ENCODE measurements around the gene COL23A1.

The COL23A1 gene

GRCh38 chr5:178551468-178551867, 38.7 kb downstream of the COL23A1 start:
- DNase-seq: no peak

DNA sequence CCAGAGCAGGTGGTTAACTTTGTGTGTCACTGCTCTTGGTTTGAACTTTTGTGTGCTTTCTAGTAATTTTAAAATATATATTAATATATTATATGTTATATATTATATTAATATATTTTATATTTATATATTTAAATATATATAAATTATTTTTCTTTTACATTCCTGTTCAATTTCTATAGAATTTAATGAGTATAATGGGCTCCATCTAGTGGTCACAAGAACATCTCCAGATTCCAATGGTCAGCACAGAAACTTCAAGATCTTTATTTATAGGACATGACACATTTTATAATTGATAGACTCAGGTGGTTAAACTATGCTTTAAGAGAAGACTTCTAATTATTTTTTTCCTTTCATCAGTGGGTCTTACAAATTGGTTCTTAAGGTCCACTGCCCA, 39.1 kb downstream of the COL23A1 start:
- DNase-seq: no peak

DNA sequence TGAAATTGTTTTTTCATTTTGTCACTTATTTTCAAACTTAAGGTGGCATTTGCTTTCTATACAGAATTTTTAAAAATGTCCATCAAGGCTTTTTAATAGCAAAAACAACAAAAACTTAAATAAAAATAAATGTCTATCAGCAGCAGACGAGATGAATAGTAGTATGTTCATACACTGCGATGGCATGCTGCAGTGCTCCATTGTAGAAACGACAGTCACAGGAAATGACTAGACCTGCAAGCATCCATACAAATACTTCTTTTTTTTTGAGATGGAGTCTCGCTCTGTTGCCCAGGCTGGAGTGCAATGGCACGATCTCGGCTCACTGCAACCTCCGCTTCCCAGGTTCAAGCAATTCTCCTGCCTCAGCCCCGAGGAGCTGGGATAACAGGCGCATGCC, 41.4 kb downstream of the COL23A1 start:
- DNase-seq: no peak

DNA sequence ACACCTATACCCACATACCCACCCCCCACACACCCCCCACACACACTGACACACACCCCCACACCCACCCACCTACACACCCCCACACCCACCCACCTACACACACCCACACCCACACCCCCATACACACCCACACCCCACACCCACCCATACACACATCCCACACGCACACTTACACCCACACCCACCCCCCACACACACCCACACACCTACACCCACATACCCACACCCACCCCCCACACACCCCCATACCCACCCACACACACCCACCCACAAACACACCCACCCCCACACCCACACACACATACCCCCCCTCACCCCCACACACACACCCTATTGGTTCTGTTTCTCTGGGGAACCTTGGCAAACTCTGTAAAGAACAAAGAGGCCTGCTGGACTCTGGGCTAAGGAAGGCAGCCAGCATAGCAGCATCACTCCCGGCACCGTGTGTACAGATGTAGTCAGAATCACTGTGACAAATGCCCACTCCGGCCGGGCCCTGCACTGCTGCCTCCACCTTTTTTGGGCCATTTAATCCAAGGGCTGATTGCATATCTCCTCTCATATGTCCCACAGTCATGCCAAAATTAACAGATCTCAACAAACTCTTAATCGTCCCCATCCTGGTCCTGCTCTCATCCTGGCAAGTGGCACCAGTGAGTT, 42.3 kb downstream of the COL23A1 start:
- DNase-seq: no peak

GRCh38 chr5:178547052-178547666, 43.0 kb downstream of the COL23A1 start:
- no peak for DNase-seq

DNA sequence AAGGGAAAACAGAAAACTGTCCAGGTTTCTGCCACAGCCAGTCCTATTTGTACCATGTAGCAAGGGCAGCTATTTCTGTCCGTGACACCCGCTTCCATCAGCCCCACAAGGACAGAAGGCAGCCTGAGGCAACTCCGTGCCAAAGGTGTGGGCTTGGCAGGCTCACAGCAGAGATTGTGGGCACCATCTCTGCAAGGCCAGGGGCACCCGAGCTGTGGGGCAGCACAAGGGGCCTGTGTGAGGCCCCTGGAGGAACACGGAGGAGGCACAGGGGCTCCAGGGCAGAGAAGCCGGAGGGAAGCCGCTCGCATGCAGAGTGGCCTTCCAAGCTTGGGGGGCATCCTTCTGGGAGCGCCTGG, 43.5 kb downstream of the COL23A1 start:
- no peak for DNase-seq

DNA sequence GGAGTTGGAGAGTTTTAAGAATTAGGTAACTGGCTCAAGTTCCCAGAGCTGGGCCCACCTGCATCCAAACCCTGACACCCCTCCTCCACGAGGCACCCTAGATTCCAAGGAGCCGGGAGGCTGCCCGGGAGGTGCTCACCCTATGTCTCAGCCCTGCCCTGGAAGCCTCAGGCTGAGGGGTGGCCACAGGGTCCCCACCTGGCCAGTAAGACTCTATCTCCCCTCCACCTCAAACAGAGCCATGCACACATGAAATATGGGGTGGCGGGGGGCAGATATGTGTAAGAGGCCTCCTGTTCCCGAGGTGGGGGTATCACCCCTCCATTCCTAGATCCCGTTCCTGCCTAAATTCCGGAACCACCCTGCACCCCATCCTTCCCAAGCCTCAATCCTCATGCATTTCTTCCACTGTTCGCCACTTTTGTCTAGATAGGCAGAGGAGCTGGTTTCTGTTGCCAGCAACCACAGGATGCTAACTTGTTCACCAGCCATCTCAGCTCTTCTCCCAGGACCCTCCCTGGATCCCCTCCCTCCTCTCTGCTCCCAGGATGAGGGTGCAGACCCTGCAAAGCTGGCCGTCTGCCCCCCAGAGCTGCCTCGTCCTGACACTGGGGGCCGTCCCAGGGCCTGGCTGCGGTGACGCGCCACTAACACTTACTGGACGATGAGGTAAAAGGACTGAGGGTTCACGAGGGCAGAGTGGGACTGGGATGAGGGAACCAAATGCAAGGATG, 44.1 kb downstream of the COL23A1 start:
- no peak for DNase-seq

- DNase-seq: no peak
Measured at GRCh38 chr5:178545176-178545575, 45.0 kb downstream of the COL23A1 start.

DNA sequence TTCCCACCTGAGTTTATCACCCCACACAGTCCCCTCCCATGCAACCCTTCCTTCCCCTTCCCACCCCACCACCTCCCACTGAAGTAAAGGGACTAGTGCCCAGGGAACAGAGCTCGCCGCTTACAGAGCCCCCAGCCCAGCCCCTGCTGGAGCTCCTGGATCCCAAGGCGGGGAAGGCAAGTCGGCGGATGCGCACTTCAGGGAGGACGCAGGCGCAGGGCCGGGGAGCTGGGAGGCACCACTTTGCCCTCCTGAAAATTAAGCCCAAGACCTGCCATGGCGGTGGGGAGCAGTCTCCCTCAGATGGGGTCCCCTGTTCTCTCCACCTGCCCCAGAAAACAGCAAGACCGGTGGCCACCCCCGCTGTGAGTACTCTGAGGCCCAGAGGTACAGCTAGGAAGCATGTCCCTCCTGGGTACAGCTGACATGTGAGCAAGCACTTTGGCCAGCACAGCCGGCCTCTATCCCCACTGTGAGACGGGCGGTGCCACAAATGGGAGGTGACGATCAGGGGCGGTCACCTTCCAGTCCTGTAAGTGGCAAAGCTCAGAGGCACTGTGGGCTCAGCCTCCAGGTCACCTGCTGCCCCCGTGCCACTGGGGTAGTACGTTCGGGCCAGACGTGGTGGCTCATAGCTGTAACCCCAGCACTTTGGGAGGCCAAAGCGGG, 45.9 kb downstream of the COL23A1 start:
- DNase-seq: no peak

- no peak for DNase-seq
Measured at GRCh38 chr5:178542455-178542854, 47.7 kb downstream of the COL23A1 start.

- no peak for DNase-seq
Measured at GRCh38 chr5:178540526-178540925, 49.7 kb downstream of the COL23A1 start.

DNA sequence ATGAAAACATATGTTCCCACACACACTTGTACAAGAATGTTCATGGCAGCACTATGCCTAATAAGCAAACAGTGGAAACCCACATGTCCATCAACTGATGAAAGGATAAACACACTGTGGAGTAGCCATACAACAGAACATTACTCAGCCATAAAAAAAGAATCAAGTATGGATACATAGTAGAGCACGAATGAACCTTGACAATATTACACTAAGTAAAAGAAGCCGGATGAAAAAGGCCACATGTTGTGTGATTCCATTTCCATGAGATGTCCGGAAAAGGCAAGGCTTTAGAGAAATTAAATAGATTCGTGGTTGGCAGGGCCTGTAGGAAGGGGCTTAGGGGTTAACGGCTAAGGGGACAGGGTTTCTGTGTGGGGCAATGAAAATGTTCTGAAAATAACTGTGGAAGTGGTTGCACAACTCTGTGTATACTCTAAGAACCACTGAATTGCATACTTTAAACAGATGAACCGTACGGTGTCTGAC, 51.4 kb downstream of the COL23A1 start:
- DNase-seq: no peak

- no peak for DNase-seq
Measured at GRCh38 chr5:178537467-178538371, 52.5 kb downstream of the COL23A1 start.

DNA sequence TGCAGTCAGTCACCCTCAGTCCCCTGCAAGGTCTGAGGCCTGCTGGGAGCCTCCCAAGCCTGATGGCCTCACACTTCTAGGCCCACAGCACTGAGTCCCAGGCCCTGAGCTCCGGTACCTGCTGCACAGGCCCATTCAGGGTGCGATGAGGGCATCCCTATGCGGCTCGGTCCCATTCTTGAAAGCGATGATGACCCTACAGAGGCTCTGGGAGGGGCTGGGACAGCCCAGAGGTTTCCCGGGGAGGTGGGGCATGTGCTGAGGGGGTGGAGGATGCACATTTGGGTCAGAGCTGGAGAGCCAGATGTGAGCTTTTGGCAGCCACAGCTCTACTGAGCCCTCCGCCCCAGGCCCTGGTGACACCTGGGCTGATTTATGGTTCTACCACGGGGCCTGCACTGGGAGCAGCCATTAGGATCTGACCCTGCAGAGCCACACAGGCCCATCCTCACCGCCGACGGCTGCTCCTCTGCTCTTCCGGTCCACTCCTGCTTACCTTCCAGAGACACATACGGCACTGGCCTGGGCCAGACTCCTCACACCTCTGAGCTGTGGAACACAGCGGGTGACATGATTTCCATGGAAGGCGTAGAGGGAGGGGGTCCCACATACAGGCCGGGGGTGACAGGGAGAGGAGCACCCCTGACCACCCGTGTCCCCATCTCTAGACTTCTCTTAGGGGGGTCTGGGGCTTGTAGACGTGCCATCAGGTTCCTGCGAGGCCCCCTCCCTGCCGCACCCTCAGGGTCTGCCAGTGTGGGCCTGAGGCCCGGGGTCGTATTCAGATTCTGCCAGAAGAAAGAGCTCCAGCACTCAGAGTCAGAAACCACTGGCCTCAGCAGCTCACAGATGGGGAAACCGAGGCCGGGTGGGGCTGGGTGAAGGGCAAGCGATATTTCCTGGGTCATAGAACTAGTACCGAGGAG, 53.4 kb downstream of the COL23A1 start:
- no peak for DNase-seq

DNA sequence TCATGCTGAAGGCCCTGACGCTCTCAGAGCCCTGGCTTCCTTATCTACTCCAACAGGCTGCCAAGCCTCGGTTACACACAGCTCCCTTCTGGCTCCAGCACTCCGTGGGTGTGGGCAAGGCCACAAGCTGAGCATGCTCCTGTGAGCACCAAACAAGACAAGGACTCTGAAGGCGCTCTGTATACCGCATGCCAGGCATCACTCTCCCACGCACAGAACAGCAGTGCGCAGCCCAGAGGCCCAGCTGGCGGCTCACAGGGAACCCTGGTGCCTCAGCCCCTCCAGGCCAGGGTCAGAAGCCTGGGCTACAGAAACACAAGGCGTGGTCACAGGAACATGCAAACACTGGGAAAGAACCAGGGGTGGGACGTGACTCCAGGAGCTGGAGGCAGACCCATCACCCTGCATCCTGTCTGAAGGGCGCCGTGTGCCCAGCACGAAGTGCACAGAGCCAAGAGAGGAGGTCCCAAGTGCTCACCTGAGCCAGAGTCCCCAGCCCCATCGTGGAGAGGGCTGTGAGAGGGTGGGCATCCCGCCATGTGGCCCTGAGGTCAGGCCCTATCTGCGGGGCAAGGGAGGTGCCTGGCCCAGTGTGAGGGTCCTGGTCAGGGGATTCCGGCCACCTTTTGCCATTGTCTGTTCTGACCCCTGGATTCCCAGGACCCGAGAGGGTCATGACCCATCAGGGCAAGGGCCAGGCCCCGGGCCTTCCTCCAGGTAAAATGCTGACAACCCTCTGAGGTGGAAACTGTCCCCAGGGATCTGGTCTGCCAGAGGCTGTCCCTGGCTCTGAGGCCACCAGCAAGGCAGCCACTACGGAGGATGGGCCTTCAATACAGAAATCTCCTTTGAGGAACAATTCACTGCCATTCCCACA, 54.7 kb downstream of the COL23A1 start:
- no peak for DNase-seq

DNA sequence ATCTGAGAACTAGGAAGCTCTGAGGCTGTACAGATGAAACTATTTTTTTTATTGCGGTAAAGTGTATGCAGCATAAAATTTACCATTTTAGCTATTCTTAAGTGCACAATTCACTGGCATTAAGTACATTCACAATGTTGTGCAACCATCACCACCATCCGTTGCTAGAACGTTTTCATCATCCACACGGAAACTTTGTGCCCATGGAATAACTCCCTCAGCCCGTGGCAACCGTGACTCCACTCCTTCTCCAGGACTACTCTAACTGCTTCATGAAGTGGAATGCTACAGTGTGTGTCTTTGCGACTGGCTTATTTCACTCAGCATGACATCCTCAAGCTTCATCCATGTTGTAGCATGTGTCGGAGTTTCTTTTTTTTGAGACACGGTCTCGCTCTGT, 57.1 kb downstream of the COL23A1 start:
- no peak for DNase-seq

- DNase-seq: no peak
Measured at GRCh38 chr5:178532666-178533065, 57.5 kb downstream of the COL23A1 start.

DNA sequence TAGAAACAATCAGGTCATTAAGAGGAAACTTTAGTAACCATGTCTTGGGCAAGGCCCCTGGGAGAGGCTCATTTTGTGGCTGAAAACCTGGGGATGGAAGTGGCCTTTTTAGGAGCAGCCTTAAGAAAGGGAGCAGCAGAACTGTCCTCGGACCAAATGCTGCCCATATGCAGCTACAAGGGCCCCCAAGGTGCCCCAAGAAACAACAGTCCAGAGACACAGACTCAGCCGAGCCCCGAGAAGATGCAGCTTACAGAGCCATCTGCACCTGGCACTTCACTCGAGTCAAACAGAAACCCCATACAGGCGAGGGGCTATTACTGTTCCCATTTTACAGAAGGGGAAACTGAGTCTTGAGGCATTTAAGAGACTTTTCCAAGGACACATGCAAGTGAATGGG, 58.0 kb downstream of the COL23A1 start:
- no peak for DNase-seq

GRCh38 chr5:178531786-178532185, 58.4 kb downstream of the COL23A1 start:
- no peak for DNase-seq

GRCh38 chr5:178530526-178530925, 59.7 kb downstream of the COL23A1 start:
- no peak for DNase-seq
